Endothelial cell (in vitro differentiated cells): ENCODE measurements around the gene CDPF1. TPM values are rescaled to one million over a fixed set of nuclear protein-coding genes. Genes with fewer than 3 reads are reported as not detected.

ENCODE experiments used
- DNase-seq: peaks from one replicate; pipeline ENCODE4 v3.0.0; 2021; ENCODE audit warnings: low spot score
- H3K27ac Mint-ChIP-seq: one replicate; pipeline ENCODE4 v1.8.0; 2021; ENCODE audit warnings: mixed read lengths, inconsistent platforms; ENCODE audit not compliant: unreplicated experiment
- H3K27me3 Mint-ChIP-seq: one replicate; pipeline ENCODE4 v1.8.0; 2021; ENCODE audit warnings: mild to moderate bottlenecking, moderate library complexity, mixed read lengths, inconsistent platforms; ENCODE audit not compliant: unreplicated experiment
- H3K36me3 Mint-ChIP-seq: one replicate; pipeline ENCODE4 v1.8.0; 2021; ENCODE audit warnings: mild to moderate bottlenecking, low read depth, mixed read lengths, inconsistent platforms; ENCODE audit not compliant: unreplicated experiment
- H3K4me1 Mint-ChIP-seq: one replicate; pipeline ENCODE4 v1.8.0; 2021; ENCODE audit warnings: mild to moderate bottlenecking, mixed read lengths, inconsistent platforms; ENCODE audit not compliant: unreplicated experiment
- H3K4me3 Mint-ChIP-seq: one replicate; pipeline ENCODE4 v1.8.0; 2021; ENCODE audit warnings: mild to moderate bottlenecking, mixed read lengths, inconsistent platforms; ENCODE audit not compliant: unreplicated experiment
- H3K9me3 Mint-ChIP-seq: one replicate; pipeline ENCODE4 v1.8.0; 2021; ENCODE audit warnings: mixed read lengths, inconsistent platforms; ENCODE audit not compliant: unreplicated experiment
- total RNA-seq: library from RNA; stranded (reverse); fragmentation: NEBNext Ultra II Directional; extraction: Animal tissue kit (Norgen Biotek cat#: 25700); gene quantifications from one replicate; pipeline ENCODE4 v1.2.1, GENCODE V29; 2021; ENCODE audit not compliant: unreplicated experiment
- TF ChIP-seq, protein P1 (sequence below): fragments of 200-600 bp; sonication (generic); IDR thresholded peaks from one replicate; pipeline ENCODE4 v1.5.0; 2021; ENCODE audit warnings: antibody characterized with exemption; ENCODE audit not compliant: unreplicated experiment

The CDPF1 gene
- total RNA-seq, 1 donor from 2014 or later: 8.5 TPM

DNA sequence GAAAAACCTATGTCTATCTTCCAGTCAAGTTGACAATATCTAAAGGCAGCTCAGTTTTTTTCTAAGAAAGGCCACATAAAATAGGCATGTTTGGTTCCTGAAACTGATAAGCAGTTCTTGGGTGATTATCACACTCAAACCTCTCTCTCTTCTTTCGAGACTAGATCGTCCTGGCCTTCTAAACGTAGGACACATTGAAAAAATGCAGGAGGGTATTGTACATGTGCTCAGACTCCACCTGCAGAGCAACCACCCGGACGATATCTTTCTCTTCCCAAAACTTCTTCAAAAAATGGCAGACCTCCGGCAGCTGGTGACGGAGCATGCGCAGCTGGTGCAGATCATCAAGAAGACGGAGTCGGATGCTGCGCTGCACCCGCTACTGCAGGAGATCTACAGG lies 15.1 kb downstream of the CDPF1 start:
- no peak overlapping the region for H3K4me3 Mint-ChIP-seq
- DNase-seq: no peak
- H3K27ac Mint-ChIP-seq: no peak overlapping the region
- no peaks in the 10 kb centered on the region for H3K9me3 Mint-ChIP-seq
- TF ChIP-seq, protein P1, sequence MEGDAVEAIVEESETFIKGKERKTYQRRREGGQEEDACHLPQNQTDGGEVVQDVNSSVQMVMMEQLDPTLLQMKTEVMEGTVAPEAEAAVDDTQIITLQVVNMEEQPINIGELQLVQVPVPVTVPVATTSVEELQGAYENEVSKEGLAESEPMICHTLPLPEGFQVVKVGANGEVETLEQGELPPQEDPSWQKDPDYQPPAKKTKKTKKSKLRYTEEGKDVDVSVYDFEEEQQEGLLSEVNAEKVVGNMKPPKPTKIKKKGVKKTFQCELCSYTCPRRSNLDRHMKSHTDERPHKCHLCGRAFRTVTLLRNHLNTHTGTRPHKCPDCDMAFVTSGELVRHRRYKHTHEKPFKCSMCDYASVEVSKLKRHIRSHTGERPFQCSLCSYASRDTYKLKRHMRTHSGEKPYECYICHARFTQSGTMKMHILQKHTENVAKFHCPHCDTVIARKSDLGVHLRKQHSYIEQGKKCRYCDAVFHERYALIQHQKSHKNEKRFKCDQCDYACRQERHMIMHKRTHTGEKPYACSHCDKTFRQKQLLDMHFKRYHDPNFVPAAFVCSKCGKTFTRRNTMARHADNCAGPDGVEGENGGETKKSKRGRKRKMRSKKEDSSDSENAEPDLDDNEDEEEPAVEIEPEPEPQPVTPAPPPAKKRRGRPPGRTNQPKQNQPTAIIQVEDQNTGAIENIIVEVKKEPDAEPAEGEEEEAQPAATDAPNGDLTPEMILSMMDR: no peak
- H3K4me1 Mint-ChIP-seq: no peaks in the 10 kb centered on the region
- peaks cover 8% of the 10 kb centered on the region for H3K36me3 Mint-ChIP-seq
- no peaks in the 10 kb centered on the region for H3K27me3 Mint-ChIP-seq

DNA sequence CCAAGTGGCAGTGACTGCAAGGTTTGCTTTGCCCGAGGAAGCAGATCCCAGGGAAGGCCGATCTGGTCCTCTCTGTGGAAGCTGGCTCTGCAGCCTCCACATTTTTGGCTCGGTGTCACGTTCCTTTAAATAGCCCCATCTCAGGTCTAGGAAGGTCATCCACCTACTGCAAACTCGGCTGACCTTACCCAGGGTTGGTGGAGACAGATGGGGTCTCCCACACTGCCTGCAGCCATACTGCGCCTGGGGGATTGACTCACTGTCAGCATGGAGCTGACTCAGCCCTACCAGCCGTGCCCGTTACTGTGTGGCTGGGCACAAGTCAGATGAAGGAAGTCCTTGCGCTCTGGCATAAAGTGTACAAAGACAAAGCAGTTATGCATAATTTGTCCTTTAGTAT lies 16.9 kb downstream of the CDPF1 start:
- no peaks in the 10 kb centered on the region for H3K27me3 Mint-ChIP-seq
- no peaks in the 10 kb centered on the region for H3K4me1 Mint-ChIP-seq
- H3K27ac Mint-ChIP-seq: no peak overlapping the region
- no peak overlapping the region for H3K4me3 Mint-ChIP-seq
- TF ChIP-seq, protein P1: no peak
- H3K9me3 Mint-ChIP-seq: no peaks in the 10 kb centered on the region
- peaks cover 5% of the 10 kb centered on the region for H3K36me3 Mint-ChIP-seq
- no peak for DNase-seq

DNA sequence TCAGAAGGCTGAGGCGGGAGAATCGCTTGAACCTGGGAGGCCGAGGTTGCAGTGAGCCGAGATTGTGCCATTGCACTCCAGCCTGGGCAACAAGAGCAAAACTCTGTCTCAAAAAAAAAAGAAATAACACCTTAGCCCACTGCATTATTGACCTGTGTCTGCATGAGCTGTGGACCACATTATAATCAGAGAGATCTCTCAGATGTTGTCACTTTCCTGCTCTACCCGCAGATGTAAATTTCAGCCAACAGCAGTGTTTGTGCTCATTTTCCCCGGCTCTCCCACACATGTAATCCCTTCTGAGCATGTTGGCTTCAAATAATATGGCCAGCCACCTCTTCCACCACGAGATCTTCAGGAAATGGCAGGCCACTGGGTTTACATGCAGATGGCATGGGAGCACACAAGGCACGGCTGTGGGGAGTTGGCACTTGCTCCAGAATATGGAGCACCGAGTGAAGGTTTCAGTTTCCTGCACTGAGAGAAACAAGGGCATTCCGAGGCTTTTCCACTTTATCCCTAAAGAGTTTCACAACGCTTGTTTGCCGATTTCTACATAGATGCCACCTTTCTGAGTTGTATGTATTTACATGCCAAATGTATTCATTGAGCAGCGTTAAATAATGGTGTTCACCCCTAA lies 19.7 kb downstream of the CDPF1 start:
- H3K27me3 Mint-ChIP-seq: no peaks in the 10 kb centered on the region
- no peak overlapping the region for H3K27ac Mint-ChIP-seq
- H3K36me3 Mint-ChIP-seq: peaks cover 4% of the 10 kb centered on the region
- no peaks in the 10 kb centered on the region for H3K9me3 Mint-ChIP-seq
- H3K4me1 Mint-ChIP-seq: no peaks in the 10 kb centered on the region
- no peak overlapping the region for H3K4me3 Mint-ChIP-seq
- DNase-seq: no peak
- TF ChIP-seq, protein P1: no peak

DNA sequence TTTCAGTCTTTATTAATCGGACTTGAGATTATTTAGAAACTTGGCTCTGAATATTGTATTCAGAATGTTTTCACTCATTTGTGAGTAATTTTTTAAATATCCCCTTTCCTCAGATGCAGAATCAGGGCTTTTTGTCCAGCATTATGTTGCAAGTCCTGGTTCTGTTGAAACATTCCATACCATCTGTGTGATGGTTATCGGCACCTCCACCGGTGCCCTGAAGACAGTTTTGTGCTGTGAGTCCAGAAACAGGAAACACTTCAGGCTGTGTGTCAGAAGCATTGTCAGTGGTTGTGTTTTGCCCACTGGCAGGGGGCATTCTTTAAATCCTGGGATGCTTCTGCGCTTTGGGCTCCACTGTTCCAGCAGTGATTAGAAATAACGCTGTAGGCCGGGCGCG lies 20.4 kb downstream of the CDPF1 start:
- Mint-ChIP-seq H3K9me3 (no peaks in the 10 kb centered on the region), H3K36me3 (peaks cover 4% of the 10 kb centered on the region), H3K4me1 (no peaks in the 10 kb centered on the region), H3K4me3 (no peak overlapping the region), H3K27me3 (no peaks in the 10 kb centered on the region), H3K27ac (no peak overlapping the region)
- DNase-seq: no peak
- TF ChIP-seq, protein P1: no peak

DNA sequence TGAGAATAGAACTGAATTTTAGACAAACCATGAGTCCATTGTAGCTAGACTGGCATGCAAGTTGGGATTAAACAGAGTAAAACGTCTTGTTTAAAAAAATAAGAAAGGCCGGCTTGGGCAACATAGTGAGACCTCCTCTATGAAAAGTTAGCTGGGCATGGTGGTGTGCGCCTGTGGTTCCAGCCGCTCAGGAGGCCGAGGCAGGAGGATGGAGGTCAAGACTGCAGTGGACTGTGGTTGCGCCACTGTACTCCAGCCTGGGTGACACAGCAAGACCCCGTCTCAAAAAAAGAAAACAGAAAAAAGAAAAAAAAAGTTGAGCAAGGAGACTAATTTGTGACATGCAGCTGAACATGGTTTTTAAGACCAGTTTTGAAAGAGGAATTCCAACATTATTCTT lies 23.5 kb downstream of the CDPF1 start:
- peaks cover 4% of the 10 kb centered on the region for H3K36me3 Mint-ChIP-seq
- no peak for DNase-seq
- no peaks in the 10 kb centered on the region for H3K4me1 Mint-ChIP-seq
- H3K27ac Mint-ChIP-seq: no peak overlapping the region
- H3K27me3 Mint-ChIP-seq: no peaks in the 10 kb centered on the region
- no peak overlapping the region for H3K4me3 Mint-ChIP-seq
- H3K9me3 Mint-ChIP-seq: no peaks in the 10 kb centered on the region
- TF ChIP-seq, protein P1: no peak
